GM18505 (cell line): Measurements from ENCODE around the gene APOBEC3B.
"Not testable (repeated sequence)": the region's sequence is repeated elsewhere in the genome, so short reads cannot be mapped to it uniquely, and the experiment has no call there.

Experiments
- ATAC-seq: cut with Tn5 transposase; IDR thresholded peaks from one replicate; pipeline ENCODE4 v1.9.1; 2021; ENCODE audit not compliant: unreplicated experiment
- POLR2A ChIP-seq: IDR thresholded peaks from 4 replicates; pipeline ENCODE4 v1.6.1; 2011; ENCODE audit warnings: borderline replicate concordance; ENCODE audit not compliant: insufficient read depth, insufficient read length; ENCODE audit errors: extremely low read depth

APOBEC3B gene

GRCh38 chr22:38981992-38982927, at the start of gene APOBEC3B:
Gene APOBEC3B, plus strand, starts transcription at chr22:38982347. Its CDS starts 107 bp downstream, at chr22:38982454.
- peak; percentile 41 for TF ChIP-seq POLR2A
- ATAC-seq: peak; percentile 35

- no peak for ATAC-seq
- no peak for TF ChIP-seq POLR2A
Measured at GRCh38 chr22:38935023-38935422, 47.1 kb upstream of the APOBEC3B start.

- ATAC-seq: no peak
- no peak for TF ChIP-seq POLR2A
Measured at GRCh38 chr22:38935616-38936015, 46.5 kb upstream of the APOBEC3B start.

GRCh38 chr22:38936562-38936961, 45.6 kb upstream of the APOBEC3B start:
- no peak for ATAC-seq
- TF ChIP-seq POLR2A: no peak

- no peak for TF ChIP-seq POLR2A
- ATAC-seq: no peak
Measured at GRCh38 chr22:38937036-38937435, 45.1 kb upstream of the APOBEC3B start.

GRCh38 chr22:38937541-38937940, 44.6 kb upstream of the APOBEC3B start:
- TF ChIP-seq POLR2A: no peak
- ATAC-seq: no peak

GRCh38 chr22:38938221-38938620, 43.9 kb upstream of the APOBEC3B start:
- ATAC-seq: no peak
- no peak for TF ChIP-seq POLR2A

- no peak for TF ChIP-seq POLR2A
- no peak for ATAC-seq
Measured at GRCh38 chr22:38938925-38939324, 43.2 kb upstream of the APOBEC3B start.

- TF ChIP-seq POLR2A: no peak
- ATAC-seq: no peak
Measured at GRCh38 chr22:38940811-38941384, 41.2 kb upstream of the APOBEC3B start.

GRCh38 chr22:38941488-38941987, 40.6 kb upstream of the APOBEC3B start:
- TF ChIP-seq POLR2A: no peak
- peak; percentile 57 for ATAC-seq

GRCh38 chr22:38942702-38943101, 39.4 kb upstream of the APOBEC3B start:
- TF ChIP-seq POLR2A: no peak
- ATAC-seq: no peak

GRCh38 chr22:38943201-38943600, 38.9 kb upstream of the APOBEC3B start:
- ATAC-seq: no peak
- no peak for TF ChIP-seq POLR2A

GRCh38 chr22:38943882-38944281, 38.3 kb upstream of the APOBEC3B start:
- no peak for ATAC-seq
- no peak for TF ChIP-seq POLR2A

- no peak for TF ChIP-seq POLR2A
- no peak for ATAC-seq
Measured at GRCh38 chr22:38944653-38945052, 37.5 kb upstream of the APOBEC3B start.

- ATAC-seq: not testable (repeated sequence)
Measured at GRCh38 chr22:38945706-38946338, 36.3 kb upstream of the APOBEC3B start.
